Loucy (cell line): ENCODE data around the gene ABT1.
A peak's percentile ranks its signal among the peaks of the same experiment; 100 is the strongest.

Source experiments
- H2AFZ ChIP-seq: fragments of 200-600 bp; sonication (generic); 2 replicates; pipeline ENCODE4 v1.6.0; 2016; ENCODE audit warnings: antibody characterized with exemption, mild to moderate bottlenecking, low read length, moderate library complexity
- H3F3A ChIP-seq: fragments of 200-600 bp; 2 replicates; pipeline ENCODE4 v1.6.0; 2016; ENCODE audit warnings: antibody characterized with exemption, low read depth, mild to moderate bottlenecking
- H3K27me3 ChIP-seq: fragments of 200-600 bp; sonication (generic); 2 replicates; pipeline ENCODE4 v1.6.1; 2014; ENCODE audit warnings: low read length, mild to moderate bottlenecking; ENCODE audit not compliant: insufficient read depth, poor library complexity, severe bottlenecking
- H3K36me3 ChIP-seq: fragments of 200-600 bp; sonication (generic); 2 replicates; pipeline ENCODE4 v1.6.1; 2016; ENCODE audit warnings: low read length; ENCODE audit not compliant: insufficient read depth
- H3K4me1 ChIP-seq: fragments of 200-600 bp; sonication (generic); 2 replicates; pipeline ENCODE4 v1.5.1; 2014; ENCODE audit warnings: low read length, mild to moderate bottlenecking; ENCODE audit not compliant: insufficient read depth, poor library complexity, severe bottlenecking
- H3K4me2 ChIP-seq: fragments of 200-600 bp; sonication (generic); 2 replicates; pipeline ENCODE4 v1.6.0; 2014; ENCODE audit warnings: antibody characterized with exemption, low read length, low read depth, mild to moderate bottlenecking; ENCODE audit not compliant: poor library complexity, severe bottlenecking
- H3K4me3 ChIP-seq: fragments of 200-600 bp; sonication (generic); 2 replicates; pipeline ENCODE4 v1.5.1; 2014; ENCODE audit warnings: low read length, mild to moderate bottlenecking, mixed read lengths; ENCODE audit not compliant: poor library complexity, severe bottlenecking
- H3K79me2 ChIP-seq: fragments of 200-600 bp; sonication (generic); 2 replicates; pipeline ENCODE4 v1.6.1; 2014; ENCODE audit warnings: low read length; ENCODE audit not compliant: insufficient read depth
- H3K9ac ChIP-seq: fragments of 200-600 bp; sonication (generic); 2 replicates; pipeline ENCODE4 v1.6.0; 2014; ENCODE audit warnings: mild to moderate bottlenecking, low read depth, low read length, moderate library complexity; ENCODE audit not compliant: poor library complexity, severe bottlenecking
- H3K9me2 ChIP-seq: fragments of 200-600 bp; sonication (generic); replicated peaks from 2 replicates; pipeline ENCODE4 v1.6.1; 2016; ENCODE audit warnings: low read depth, low read length, mixed read lengths
- H3K9me3 ChIP-seq: fragments of 200-600 bp; sonication (generic); 2 replicates; pipeline ENCODE4 v1.6.1; 2014; ENCODE audit warnings: mild to moderate bottlenecking, antibody characterized with exemption, low read length, low read depth; ENCODE audit not compliant: insufficient read depth
- H4K20me1 ChIP-seq: fragments of 200-600 bp; sonication (generic); 2 replicates; pipeline ENCODE4 v1.6.0; 2014; ENCODE audit warnings: antibody characterized with exemption, low read length, mild to moderate bottlenecking; ENCODE audit not compliant: insufficient read depth, poor library complexity, severe bottlenecking
- CTCF ChIP-seq: fragments of 200-600 bp; sonication (generic); conservative IDR thresholded peaks from 2 replicates; pipeline ENCODE4 v1.5.1; 2014; ENCODE audit warnings: mild to moderate bottlenecking, antibody characterized with exemption, low read length
- EZH2phosphoT487 ChIP-seq: fragments of 200-600 bp; IDR thresholded peaks from 2 replicates; pipeline ENCODE4 v1.6.1; 2018; ENCODE audit warnings: antibody characterized with exemption, mild to moderate bottlenecking, moderate library complexity, borderline replicate concordance

ABT1 gene

GRCh38 chr6:26588965-26589364, 7.8 kb upstream of the ABT1 start:
- no peaks in the 10 kb centered on the region for H4K20me1 ChIP-seq
- H3K27me3 ChIP-seq = no peaks in the 10 kb centered on the region
- H3K9me3 ChIP-seq = no peaks in the 10 kb centered on the region
- no peak overlapping the region for H3K9ac ChIP-seq
- H3K4me1 ChIP-seq = no peaks in the 10 kb centered on the region
- H2AFZ ChIP-seq = no peak overlapping the region
- H3K4me3 ChIP-seq = no peak overlapping the region
- H3K4me2 ChIP-seq = no peak overlapping the region
- TF ChIP-seq CTCF (no peak), EZH2phosphoT487 (no peak)
- H3K36me3 ChIP-seq = no peaks in the 10 kb centered on the region
- H3K79me2 ChIP-seq = no peaks in the 10 kb centered on the region
- no peaks in the 10 kb centered on the region for H3F3A ChIP-seq
- H3K9me2 ChIP-seq = no peaks in the 10 kb centered on the region

- Histone ChIP-seq H3K9ac (no peak overlapping the region), H4K20me1 (peaks cover 3% of the 10 kb centered on the region), H3K79me2 (peaks cover 9% of the 10 kb centered on the region), H3F3A (no peaks in the 10 kb centered on the region), H3K36me3 (no peaks in the 10 kb centered on the region), H3K4me1 (peaks cover 7% of the 10 kb centered on the region), H3K27me3 (no peaks in the 10 kb centered on the region), H3K4me2 (no peak overlapping the region), H3K9me3 (no peaks in the 10 kb centered on the region), H2AFZ (peak overlapping the region; percentile 9; the same call in 1 of the 2 replicates), H3K4me3 (no peak overlapping the region), H3K9me2 (no peaks in the 10 kb centered on the region)
- TF ChIP-seq CTCF = peak; percentile 35
- TF ChIP-seq EZH2phosphoT487 = no peak
Observed at GRCh38 chr6:26592649-26593048, 4.1 kb upstream of the ABT1 start.

- Histone ChIP-seq H3K9ac (no peak overlapping the region), H4K20me1 (peaks cover 11% of the 10 kb centered on the region), H3K36me3 (no peaks in the 10 kb centered on the region), H3K79me2 (peaks cover 18% of the 10 kb centered on the region), H3K4me3 (no peak overlapping the region), H3K27me3 (no peaks in the 10 kb centered on the region), H3K9me3 (no peaks in the 10 kb centered on the region), H3F3A (no peaks in the 10 kb centered on the region), H3K4me1 (peaks cover 14% of the 10 kb centered on the region), H3K9me2 (no peaks in the 10 kb centered on the region), H2AFZ (no peak overlapping the region), H3K4me2 (no peak overlapping the region)
- TF ChIP-seq EZH2phosphoT487 (no peak), CTCF (no peak)
Observed at GRCh38 chr6:26593278-26594130, 3.2 kb upstream of the ABT1 start.
